GM12878 (cell line): Measurements from ENCODE around the gene MALT1.

Source experiments
- EP300 ChIP-seq, 2 experiments: fragments of 150-350 bp in 1 of 2; IDR thresholded peaks; 2 replicates each; pipeline ENCODE4 v1.6.1; 2011 to 2012; ENCODE audit warnings: low read depth in 2 of 2, low read length in 2 of 2, borderline replicate concordance in 1 of 2, improper control_type of control experiment in 1 of 2, inconsistent platforms in 1 of 2; ENCODE audit not compliant: control insufficient read depth in 1 of 2
- LARP7 ChIP-seq: fragments of 450-650 bp; IDR thresholded peaks from 2 replicates; pipeline ENCODE4 v1.6.1; 2017; ENCODE audit warnings: mild to moderate bottlenecking
- RFX5 ChIP-seq: IDR thresholded peaks from 2 replicates; pipeline ENCODE4 v1.6.1; 2011; ENCODE audit warnings: low read depth, low read length, improper control_type of control experiment
- TF ChIP-seq, protein P1 (sequence below): IDR thresholded peaks from 2 replicates; pipeline ENCODE4 v1.6.1; 2012; ENCODE audit warnings: low read depth, low read length, improper control_type of control experiment

DNA sequence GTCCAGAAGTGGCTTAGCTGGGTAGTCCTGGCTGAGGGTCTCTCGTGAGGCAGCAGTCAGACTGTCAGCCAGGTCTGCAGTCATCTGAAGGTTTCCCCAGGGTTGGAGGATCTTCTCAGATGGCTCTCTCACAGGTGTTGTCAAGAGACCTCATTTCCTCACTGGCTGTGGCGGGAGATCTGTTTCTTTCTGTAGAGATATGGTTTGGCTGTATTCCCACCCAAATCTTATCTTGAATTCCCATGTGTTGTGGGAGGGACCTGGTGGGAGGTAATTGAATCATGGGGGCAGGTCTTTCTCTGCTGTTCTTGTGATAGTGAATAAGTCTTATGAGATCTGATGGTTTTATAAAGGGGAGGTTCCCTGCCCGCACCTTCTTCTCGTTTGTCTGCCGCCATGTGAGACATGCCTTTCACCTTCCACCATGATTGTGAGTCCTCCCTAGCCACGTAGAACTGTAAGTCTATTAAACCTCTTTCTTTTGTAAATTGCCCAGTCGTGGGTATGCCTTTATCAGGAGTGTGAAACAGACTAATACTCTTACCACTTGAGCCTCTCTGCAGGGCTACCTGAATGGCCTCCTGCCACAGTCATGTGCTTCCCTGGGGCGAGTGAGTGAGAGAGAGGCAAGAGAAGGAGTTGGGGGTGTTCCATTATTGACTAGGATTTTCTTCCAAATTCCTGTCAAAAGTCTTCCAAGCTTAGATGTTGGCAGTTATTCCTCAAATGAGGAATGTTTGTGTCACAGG is 23.6 kb downstream of the MALT1 start:
- no peak for TF ChIP-seq RFX5
- TF ChIP-seq, protein P1, sequence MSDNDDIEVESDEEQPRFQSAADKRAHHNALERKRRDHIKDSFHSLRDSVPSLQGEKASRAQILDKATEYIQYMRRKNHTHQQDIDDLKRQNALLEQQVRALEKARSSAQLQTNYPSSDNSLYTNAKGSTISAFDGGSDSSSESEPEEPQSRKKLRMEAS, result no peak
- no peak for TF ChIP-seq EP300 (IDR thresholded peaks at IDR 0.05; ENCODE audit: borderline replicate concordance in 1 of 2, control insufficient read depth in 1 of 2, low read depth in 2 of 2, low read length in 2 of 2)
- TF ChIP-seq LARP7, result no peak
